ENCODE data around the gene RPP25L. TPM values are rescaled to one million over a fixed set of nuclear protein-coding genes. Genes with fewer than 3 reads are reported as not detected.

The RPP25L gene
- total RNA-seq, 1 experiment from 2014 or later, result 25.0 TPM

DNA sequence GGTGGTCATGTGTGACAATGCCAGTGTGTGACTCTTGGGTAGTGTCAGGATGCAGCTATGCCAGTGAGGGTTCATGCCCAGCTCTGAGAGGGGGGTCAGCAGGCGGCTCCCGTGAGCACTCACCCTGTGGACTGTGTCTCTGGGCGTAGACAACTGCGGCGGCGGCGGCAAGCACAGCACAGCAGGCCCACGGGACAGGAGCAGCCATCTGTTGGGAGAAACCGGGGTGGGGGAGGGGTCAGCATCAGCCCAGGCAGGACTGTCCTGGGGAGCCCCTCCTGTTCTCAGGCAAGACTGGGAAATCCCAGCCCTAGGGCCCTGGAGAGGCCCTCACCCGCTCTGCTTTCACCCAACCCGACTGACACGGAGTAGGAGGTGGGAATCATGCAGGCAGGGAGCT, 43.1 kb downstream of the RPP25L start:
- ATAC-seq (no peak), DNase-seq (no peak)
- Histone ChIP-seq H3K27me3 (ENCODE audit: low read length) (no peaks in the 10 kb centered on the region), H3K4me3 (ENCODE audit: low read length) (no peak overlapping the region), H3K4me1 (ENCODE audit: insufficient read depth, low read length) (no peaks in the 10 kb centered on the region), H3K9me2 (replicated peaks; ENCODE audit: low read length) (no peaks in the 10 kb centered on the region), H2AFZ (ENCODE audit: low read length) (no peak overlapping the region), H3K4me2 (ENCODE audit: low read length) (no peak overlapping the region), H3K36me3 (ENCODE audit: low read depth, low read length) (no peaks in the 10 kb centered on the region), H3K79me2 (ENCODE audit: low read length) (no peaks in the 10 kb centered on the region), H4K20me1 (ENCODE audit: low read length) (no peaks in the 10 kb centered on the region), H3K27ac (ENCODE audit: low read length) (no peak overlapping the region), H3K9me3 (ENCODE audit: low read length) (no peaks in the 10 kb centered on the region), H3K9ac (ENCODE audit: low read length) (no peak overlapping the region), H3F3A (ENCODE audit: low read length, unreplicated experiment) (no peaks in the 10 kb centered on the region)
- intact Hi-C loops (cut with micrococcal nuclease), result no loop called here
- TF ChIP-seq, protein P1, sequence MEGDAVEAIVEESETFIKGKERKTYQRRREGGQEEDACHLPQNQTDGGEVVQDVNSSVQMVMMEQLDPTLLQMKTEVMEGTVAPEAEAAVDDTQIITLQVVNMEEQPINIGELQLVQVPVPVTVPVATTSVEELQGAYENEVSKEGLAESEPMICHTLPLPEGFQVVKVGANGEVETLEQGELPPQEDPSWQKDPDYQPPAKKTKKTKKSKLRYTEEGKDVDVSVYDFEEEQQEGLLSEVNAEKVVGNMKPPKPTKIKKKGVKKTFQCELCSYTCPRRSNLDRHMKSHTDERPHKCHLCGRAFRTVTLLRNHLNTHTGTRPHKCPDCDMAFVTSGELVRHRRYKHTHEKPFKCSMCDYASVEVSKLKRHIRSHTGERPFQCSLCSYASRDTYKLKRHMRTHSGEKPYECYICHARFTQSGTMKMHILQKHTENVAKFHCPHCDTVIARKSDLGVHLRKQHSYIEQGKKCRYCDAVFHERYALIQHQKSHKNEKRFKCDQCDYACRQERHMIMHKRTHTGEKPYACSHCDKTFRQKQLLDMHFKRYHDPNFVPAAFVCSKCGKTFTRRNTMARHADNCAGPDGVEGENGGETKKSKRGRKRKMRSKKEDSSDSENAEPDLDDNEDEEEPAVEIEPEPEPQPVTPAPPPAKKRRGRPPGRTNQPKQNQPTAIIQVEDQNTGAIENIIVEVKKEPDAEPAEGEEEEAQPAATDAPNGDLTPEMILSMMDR (conservative IDR thresholded peaks at IDR 0.05; ENCODE audit: low read depth, low read length), result no peak
- no peak for TF ChIP-seq EZH2phosphoT487 (IDR thresholded peaks at IDR 0.05; ENCODE audit: borderline replicate concordance, low read length)
- TF ChIP-seq EZH2 (IDR thresholded peaks at IDR 0.05; ENCODE audit: low read length, unreplicated experiment), result no peak
- ChIA-PET CTCF (no interaction called here), POLR2A (ENCODE audit: unreplicated experiment) (no interaction called here)
- no TSS peak for BruUV-seq (replicated peaks)

DNA sequence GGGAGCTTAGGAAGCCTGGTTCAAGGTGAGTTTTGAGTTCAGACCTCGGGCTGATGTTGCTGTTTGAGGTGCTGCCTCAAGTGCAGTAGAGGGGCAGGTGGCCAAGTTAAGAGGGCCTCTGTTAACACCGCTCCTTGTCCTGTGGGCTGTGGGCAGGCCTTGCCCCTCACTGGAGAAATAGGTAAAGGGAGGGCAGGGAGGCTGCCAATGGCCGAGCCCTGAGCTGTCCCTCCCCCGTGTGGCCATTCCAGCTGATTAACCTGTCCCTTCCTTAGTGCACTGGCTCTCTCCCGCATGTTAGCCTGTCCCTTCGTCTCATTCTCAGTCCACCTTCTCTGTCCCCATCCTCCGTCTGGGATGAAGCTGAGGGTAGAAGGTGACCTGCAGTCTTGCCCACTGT, 43.8 kb downstream of the RPP25L start:
- no peaks in the 10 kb centered on the region for H3K9me3 ChIP-seq (ENCODE audit: low read length)
- DNase-seq (no peak), ATAC-seq (no peak)
- intact Hi-C loops (cut with micrococcal nuclease), result no loop called here
- H3K27me3 ChIP-seq (ENCODE audit: low read length), result no peaks in the 10 kb centered on the region
- H3K79me2 ChIP-seq (ENCODE audit: low read length), result no peaks in the 10 kb centered on the region
- no peak for TF ChIP-seq EZH2phosphoT487 (IDR thresholded peaks at IDR 0.05; ENCODE audit: borderline replicate concordance, low read length)
- TF ChIP-seq, protein P1 (conservative IDR thresholded peaks at IDR 0.05; ENCODE audit: low read depth, low read length), result no peak
- no peak for TF ChIP-seq EZH2 (IDR thresholded peaks at IDR 0.05; ENCODE audit: low read length, unreplicated experiment)
- no peaks in the 10 kb centered on the region for H3K36me3 ChIP-seq (ENCODE audit: low read depth, low read length)
- no peaks in the 10 kb centered on the region for H3F3A ChIP-seq (ENCODE audit: low read length, unreplicated experiment)
- CTCF ChIA-PET, result no interaction called here
- H3K9me2 ChIP-seq (replicated peaks; ENCODE audit: low read length), result no peaks in the 10 kb centered on the region
- no peak overlapping the region for H3K27ac ChIP-seq (ENCODE audit: low read length)
- BruUV-seq (replicated peaks), result no TSS peak
- H3K4me2 ChIP-seq (ENCODE audit: low read length), result no peak overlapping the region
- no peak overlapping the region for H2AFZ ChIP-seq (ENCODE audit: low read length)
- no peak overlapping the region for H3K4me3 ChIP-seq (ENCODE audit: low read length)
- POLR2A ChIA-PET (ENCODE audit: unreplicated experiment), result no interaction called here
- H3K9ac ChIP-seq (ENCODE audit: low read length), result no peak overlapping the region
- H4K20me1 ChIP-seq (ENCODE audit: low read length), result no peaks in the 10 kb centered on the region
- no peaks in the 10 kb centered on the region for H3K4me1 ChIP-seq (ENCODE audit: insufficient read depth, low read length)

DNA sequence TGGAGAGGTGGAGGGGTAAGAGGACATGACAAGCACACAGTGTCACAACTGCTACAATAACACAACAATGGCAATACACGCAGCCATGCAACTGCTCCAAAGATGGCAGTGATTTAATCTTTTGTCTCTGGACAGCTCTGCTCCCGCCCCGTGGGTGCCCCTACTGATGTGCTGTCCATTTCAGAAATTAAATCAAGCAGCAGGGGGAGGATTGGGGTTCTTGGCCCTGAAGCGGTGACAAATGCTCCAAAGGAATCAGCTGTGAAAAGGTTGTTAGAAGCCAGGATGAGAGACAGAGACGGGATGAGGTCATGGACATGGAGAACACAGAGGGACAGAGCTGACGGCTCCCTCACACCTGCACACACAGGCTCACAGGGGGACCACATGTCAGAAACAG, 44.9 kb downstream of the RPP25L start:
- H3K27me3 ChIP-seq (ENCODE audit: low read length), result no peaks in the 10 kb centered on the region

More for the DNA sequence above, 44.9 kb downstream of the RPP25L start:
- H3K9me2 ChIP-seq (replicated peaks; ENCODE audit: low read length), result no peaks in the 10 kb centered on the region
- POLR2A ChIA-PET (ENCODE audit: unreplicated experiment), result no interaction called here
- no peak for ATAC-seq
- no peaks in the 10 kb centered on the region for H3K4me1 ChIP-seq (ENCODE audit: insufficient read depth, low read length)
- H3K27ac ChIP-seq (ENCODE audit: low read length), result no peak overlapping the region
- CTCF ChIA-PET, result no interaction called here
- no peaks in the 10 kb centered on the region for H3K79me2 ChIP-seq (ENCODE audit: low read length)
- H3K9ac ChIP-seq (ENCODE audit: low read length), result no peak overlapping the region
- no peak for TF ChIP-seq EZH2phosphoT487 (IDR thresholded peaks at IDR 0.05; ENCODE audit: borderline replicate concordance, low read length)
- TF ChIP-seq EZH2 (IDR thresholded peaks at IDR 0.05; ENCODE audit: low read length, unreplicated experiment), result no peak
- TF ChIP-seq, protein P1 (conservative IDR thresholded peaks at IDR 0.05; ENCODE audit: low read depth, low read length), result no peak
- H4K20me1 ChIP-seq (ENCODE audit: low read length), result no peaks in the 10 kb centered on the region
- H3K4me3 ChIP-seq (ENCODE audit: low read length), result no peak overlapping the region
- H3K4me2 ChIP-seq (ENCODE audit: low read length), result no peak overlapping the region
- H3K36me3 ChIP-seq (ENCODE audit: low read depth, low read length), result no peaks in the 10 kb centered on the region
- intact Hi-C loops (cut with micrococcal nuclease), result no loop called here
- BruUV-seq (replicated peaks), result no TSS peak
- H3F3A ChIP-seq (ENCODE audit: low read length, unreplicated experiment), result no peaks in the 10 kb centered on the region
- H3K9me3 ChIP-seq (ENCODE audit: low read length), result no peaks in the 10 kb centered on the region
- no peak overlapping the region for H2AFZ ChIP-seq (ENCODE audit: low read length)
- no peak for DNase-seq
